MM.1S (cell line): ENCODE measurements around the gene MIB2.

ENCODE experiments used
- DNase-seq: peaks from one replicate; pipeline ENCODE4 v3.0.0-alpha.2; 2015
- H2AFZ ChIP-seq: fragments of 300-600 bp; sonication (generic); 2 replicates; pipeline ENCODE4 v1.6.0; 2016; ENCODE audit warnings: antibody characterized with exemption, low read length
- H3F3A ChIP-seq: fragments of 300-600 bp; sonication (generic); 2 replicates; pipeline ENCODE4 v1.6.1; 2016; ENCODE audit warnings: mild to moderate bottlenecking, antibody characterized with exemption, low read length, moderate library complexity, mixed read lengths; ENCODE audit not compliant: insufficient read depth
- H3K27ac ChIP-seq: fragments of 300-600 bp; sonication (generic); 2 replicates; pipeline ENCODE4 v1.5.1; 2016; ENCODE audit warnings: mild to moderate bottlenecking, low read length
- H3K27me3 ChIP-seq: fragments of 300-600 bp; sonication (generic); replicated peaks from 2 replicates; pipeline ENCODE4 v1.6.0; 2016; ENCODE audit warnings: low read length; ENCODE audit not compliant: insufficient read depth
- H3K36me3 ChIP-seq: fragments of 300-600 bp; sonication (generic); replicated peaks from 2 replicates; pipeline ENCODE4 v1.6.1; 2016; ENCODE audit warnings: mild to moderate bottlenecking, low read length, mixed read lengths; ENCODE audit not compliant: insufficient read depth
- H3K4me1 ChIP-seq: fragments of 300-600 bp; sonication (generic); 2 replicates; pipeline ENCODE4 v1.6.1; 2016; ENCODE audit warnings: low read length, mixed read lengths
- H3K4me2 ChIP-seq: fragments of 300-600 bp; sonication (generic); 2 replicates; pipeline ENCODE4 v1.6.0; 2016; ENCODE audit warnings: low read depth, low read length
- H3K4me3 ChIP-seq: fragments of 300-600 bp; sonication (generic); 2 replicates; pipeline ENCODE4 v1.5.1; 2016; ENCODE audit warnings: low read length, mixed read lengths
- H3K79me2 ChIP-seq: fragments of 300-600 bp; sonication (generic); 2 replicates; pipeline ENCODE4 v1.6.1; 2016; ENCODE audit warnings: mixed run types, low read length, mixed read lengths
- H3K9ac ChIP-seq: fragments of 300-600 bp; sonication (generic); 2 replicates; pipeline ENCODE4 v1.6.1; 2016; ENCODE audit warnings: low read length, mixed read lengths
- H3K9me2 ChIP-seq: fragments of 300-600 bp; sonication (generic); replicated peaks from 2 replicates; pipeline ENCODE4 v1.6.1; 2016; ENCODE audit warnings: mild to moderate bottlenecking, low read length, mixed read lengths; ENCODE audit not compliant: insufficient read depth
- H3K9me3 ChIP-seq: fragments of 300-600 bp; sonication (generic); replicated peaks from 2 replicates; pipeline ENCODE4 v1.6.1; 2016; ENCODE audit warnings: mild to moderate bottlenecking, low read length, mixed read lengths; ENCODE audit not compliant: insufficient read depth
- H4K20me1 ChIP-seq: fragments of 300-600 bp; sonication (generic); 2 replicates; pipeline ENCODE4 v1.6.1; 2016; ENCODE audit warnings: mild to moderate bottlenecking, low read length, moderate library complexity, mixed read lengths; ENCODE audit not compliant: insufficient read depth
- CTCF ChIP-seq: fragments of 300-600 bp; sonication (generic); IDR thresholded peaks from 2 replicates; pipeline ENCODE4 v1.5.1; 2016; ENCODE audit warnings: antibody characterized with exemption, low read length, mixed read lengths
- EZH2 ChIP-seq: fragments of 300-600 bp; sonication (generic); optimal IDR thresholded peaks from 2 replicates; pipeline ENCODE3; 2017; ENCODE audit warnings: low read depth, mild to moderate bottlenecking, antibody characterized with exemption, low read length, mixed read lengths
- EZH2phosphoT487 ChIP-seq: fragments of 300-600 bp; sonication (generic); IDR thresholded peaks from 2 replicates; pipeline ENCODE4 v1.6.1; 2018; ENCODE audit warnings: antibody characterized with exemption, low read length

MIB2 gene

GRCh38 chr1:1677718-1678580 lies 62.6 kb downstream of the MIB2 start:
- Histone ChIP-seq H3K4me3 (peak overlapping the region; percentile 65), H3K9me2 (no peaks in the 10 kb centered on the region), H4K20me1 (no peaks in the 10 kb centered on the region), H3K9me3 (no peaks in the 10 kb centered on the region), H2AFZ (peak overlapping the region; percentile 47), H3K4me2 (peak overlapping the region; percentile 99), H3K79me2 (peaks cover 31% of the 10 kb centered on the region), H3F3A (peaks cover 17% of the 10 kb centered on the region), H3K27ac (peak overlapping the region; percentile 94), H3K27me3 (no peaks in the 10 kb centered on the region), H3K4me1 (peaks cover 20% of the 10 kb centered on the region), H3K36me3 (no peaks in the 10 kb centered on the region), H3K9ac (peak overlapping the region; percentile 74)
- peak; percentile 54 for DNase-seq
- TF ChIP-seq EZH2phosphoT487 (no peak), CTCF (no peak), EZH2 (no peak)

- peak overlapping the region; percentile 99 for H3K4me2 ChIP-seq
- peaks cover 20% of the 10 kb centered on the region for H3K4me1 ChIP-seq
- peak; percentile 86 for DNase-seq
- no peaks in the 10 kb centered on the region for H4K20me1 ChIP-seq
- H3K9me2 ChIP-seq: no peaks in the 10 kb centered on the region
- no peak for TF ChIP-seq EZH2phosphoT487
- peak; percentile 88 for TF ChIP-seq CTCF
- peak overlapping the region; percentile 74 for H3K9ac ChIP-seq
- H2AFZ ChIP-seq: peak overlapping the region; percentile 47; the same call in 1 of the 2 replicates
- peak overlapping the region; percentile 65 for H3K4me3 ChIP-seq
- peaks cover 17% of the 10 kb centered on the region for H3F3A ChIP-seq
- H3K27ac ChIP-seq: peak overlapping the region; percentile 94
- H3K27me3 ChIP-seq: no peaks in the 10 kb centered on the region
- no peaks in the 10 kb centered on the region for H3K9me3 ChIP-seq
- peaks cover 40% of the 10 kb centered on the region for H3K79me2 ChIP-seq
- H3K36me3 ChIP-seq: no peaks in the 10 kb centered on the region
Observed at GRCh38 chr1:1678581-1679380, 63.5 kb downstream of the MIB2 start.
